A549 (cell line): ENCODE results near the gene FHL1.

ENCODE experiments used
- CTCF ChIP-seq: fragments of >200 bp; sonication (Bioruptor Twin); formaldehyde crosslinking; IDR thresholded peaks from 3 replicates; pipeline ENCODE4 v1.5.1; 2016
- KDM1A ChIP-seq: fragments of 200-600 bp; sonication (generic); IDR thresholded peaks from 2 replicates; pipeline ENCODE4 v1.6.1; 2016; ENCODE audit warnings: low read depth, mild to moderate bottlenecking

GRCh38 chrX:136166221-136166855, 19.0 kb downstream of the FHL1 start:
- no peak for TF ChIP-seq KDM1A
- TF ChIP-seq CTCF: peak; percentile 29; the same call in 1 of the 3 replicates
